Nephron progenitor cell (in vitro differentiated cells): ENCODE results near the gene PCSK6.

Experiments used
- DNase-seq: peaks from one replicate; pipeline ENCODE4 v3.0.0; 2021
- H3K27ac Mint-ChIP-seq: 2 replicates; pipeline ENCODE4 v1.8.0; 2021; ENCODE audit warnings: mild to moderate bottlenecking, moderate library complexity, mixed read lengths
- H3K27me3 Mint-ChIP-seq: 2 replicates; pipeline ENCODE4 v1.8.0; 2021; ENCODE audit warnings: mild to moderate bottlenecking, low read depth, mixed read lengths; ENCODE audit not compliant: poor library complexity
- H3K36me3 Mint-ChIP-seq: 2 replicates; pipeline ENCODE4 v1.8.0; 2021; ENCODE audit warnings: low read depth, mixed read lengths
- H3K4me1 Mint-ChIP-seq: 2 replicates; pipeline ENCODE4 v1.8.0; 2021; ENCODE audit warnings: mixed read lengths
- H3K4me3 Mint-ChIP-seq: 2 replicates; pipeline ENCODE4 v1.8.0; 2021; ENCODE audit warnings: mild to moderate bottlenecking, moderate library complexity, mixed read lengths
- H3K9me3 Mint-ChIP-seq: 2 replicates; pipeline ENCODE4 v1.8.0; 2021; ENCODE audit warnings: mild to moderate bottlenecking, moderate library complexity, mixed read lengths
- CTCF ChIP-seq: fragments of 200-600 bp; sonication (generic); IDR thresholded peaks from 2 replicates; pipeline ENCODE4 v1.5.0; 2021; ENCODE audit warnings: antibody characterized with exemption

PCSK6 gene

GRCh38 chr15:101481381-101481705, 8.2 kb downstream of the PCSK6 start:
- no peak for DNase-seq
- peaks cover 32% of the 10 kb centered on the region for H3K4me1 Mint-ChIP-seq
- H3K4me3 Mint-ChIP-seq, result no peak overlapping the region
- no peaks in the 10 kb centered on the region for H3K36me3 Mint-ChIP-seq
- no peak overlapping the region for H3K27ac Mint-ChIP-seq
- no peak for TF ChIP-seq CTCF
- H3K9me3 Mint-ChIP-seq, result no peaks in the 10 kb centered on the region
- peaks cover 39% of the 10 kb centered on the region for H3K27me3 Mint-ChIP-seq

GRCh38 chr15:101480613-101481380, 8.7 kb downstream of the PCSK6 start:
- Mint-ChIP-seq H3K27me3 (peaks cover 35% of the 10 kb centered on the region), H3K27ac (no peak overlapping the region), H3K9me3 (no peaks in the 10 kb centered on the region), H3K4me1 (peaks cover 32% of the 10 kb centered on the region), H3K36me3 (no peaks in the 10 kb centered on the region), H3K4me3 (no peak overlapping the region)
- TF ChIP-seq CTCF, result no peak
- DNase-seq, result no peak

GRCh38 chr15:101479851-101480612, 9.5 kb downstream of the PCSK6 start:
- no peak overlapping the region for H3K27ac Mint-ChIP-seq
- H3K27me3 Mint-ChIP-seq, result peaks cover 29% of the 10 kb centered on the region
- H3K4me3 Mint-ChIP-seq, result no peak overlapping the region
- no peaks in the 10 kb centered on the region for H3K36me3 Mint-ChIP-seq
- H3K4me1 Mint-ChIP-seq, result peaks cover 32% of the 10 kb centered on the region
- no peaks in the 10 kb centered on the region for H3K9me3 Mint-ChIP-seq
- TF ChIP-seq CTCF, result no peak
- no peak for DNase-seq

- Mint-ChIP-seq H3K4me1 (peaks cover 32% of the 10 kb centered on the region), H3K27ac (no peak overlapping the region), H3K9me3 (no peaks in the 10 kb centered on the region), H3K36me3 (no peaks in the 10 kb centered on the region), H3K27me3 (peaks cover 25% of the 10 kb centered on the region), H3K4me3 (no peak overlapping the region)
- DNase-seq, result no peak
- no peak for TF ChIP-seq CTCF
Observed at GRCh38 chr15:101479342-101479845, 10.1 kb downstream of the PCSK6 start.

GRCh38 chr15:101478701-101479341, 10.7 kb downstream of the PCSK6 start:
- H3K27me3 Mint-ChIP-seq, result peaks cover 22% of the 10 kb centered on the region
- peaks cover 32% of the 10 kb centered on the region for H3K4me1 Mint-ChIP-seq
- DNase-seq, result no peak
- TF ChIP-seq CTCF, result no peak
- H3K9me3 Mint-ChIP-seq, result no peaks in the 10 kb centered on the region
- no peak overlapping the region for H3K4me3 Mint-ChIP-seq
- H3K27ac Mint-ChIP-seq, result peak overlapping the region; percentile 64
- no peaks in the 10 kb centered on the region for H3K36me3 Mint-ChIP-seq
